ENCODE data around the gene SCYGR1. TPM values are rescaled to one million over a fixed set of nuclear protein-coding genes. Genes with fewer than 3 reads are reported as not detected.

SCYGR1 gene
- total and polyA plus RNA-seq, 2 of the 13 experiments (the other 11 are each of a cell fraction or from before 2014, with no cell fraction given), result not detected

- DNase-seq (ENCODE audit: low spot score), result no peak
- no peak for TF ChIP-seq CBX2 (IDR thresholded peaks at IDR 0.05; ENCODE audit: low read depth, low read length)
- TF ChIP-seq CBX2 (CRISPR knock-in tag; IDR thresholded peaks at IDR 0.05; ENCODE audit: low read depth), result no peak
- no peak for TF ChIP-seq ZNF3 (CRISPR knock-in tag; IDR thresholded peaks at IDR 0.05)
- TF ChIP-seq NR2F6 (IDR thresholded peaks at IDR 0.05), result no peak
- no peak for TF ChIP-seq NR2F6 (CRISPR knock-in tag; IDR thresholded peaks at IDR 0.05)
- TF ChIP-seq ZNF687 (CRISPR knock-in tag; IDR thresholded peaks at IDR 0.05), result no peak
- no peak for TF ChIP-seq THRA (CRISPR knock-in tag; IDR thresholded peaks at IDR 0.05; ENCODE audit: borderline replicate concordance)
- no peak for TF ChIP-seq NCOR1 (IDR thresholded peaks at IDR 0.05; ENCODE audit: borderline replicate concordance, low read length)
- no peak for TF ChIP-seq KAT8 (CRISPR knock-in tag; IDR thresholded peaks at IDR 0.05)
- no peak for TF ChIP-seq CTCF (CRISPR knock-in tag; IDR thresholded peaks at IDR 0.05)
- TF ChIP-seq ELF1 (CRISPR knock-in tag; IDR thresholded peaks at IDR 0.05), result no peak
- no peak for TF ChIP-seq ZNF225 (CRISPR knock-in tag; IDR thresholded peaks at IDR 0.05)
- no peak for TF ChIP-seq ZNF616 (CRISPR knock-in tag; IDR thresholded peaks at IDR 0.05; ENCODE audit: low read depth)
- no peak for TF ChIP-seq PAWR (CRISPR knock-in tag; IDR thresholded peaks at IDR 0.05; ENCODE audit: borderline replicate concordance)
- TF ChIP-seq ZNF20 (CRISPR knock-in tag; IDR thresholded peaks at IDR 0.05), result no peak
- no peak for TF ChIP-seq CBX1 (IDR thresholded peaks at IDR 0.05; ENCODE audit: low read depth)
- TF ChIP-seq ZSCAN30 (CRISPR knock-in tag; IDR thresholded peaks at IDR 0.05), result no peak
- no peak for TF ChIP-seq ZNF891 (CRISPR knock-in tag; IDR thresholded peaks at IDR 0.05)
- no peak for TF ChIP-seq ZNF674 (CRISPR knock-in tag; IDR thresholded peaks at IDR 0.05; ENCODE audit: low read depth)
- TF ChIP-seq KLF15 (CRISPR knock-in tag; IDR thresholded peaks at IDR 0.05; ENCODE audit: borderline replicate concordance), result no peak
Observed at GRCh38 chr2:227407591-227408151, 19.9 kb upstream of the SCYGR1 start.

More at GRCh38 chr2:227407591-227408151, 19.9 kb upstream of the SCYGR1 start:
- ATAC-seq (no peak), FAIRE-seq (no peak)
- no TSS peak for BruUV-seq (replicated peaks)
- Histone ChIP-seq H3K36me3 (replicated peaks in 1 of 2; ENCODE audit: control insufficient read depth in 1 of 2, insufficient read depth in 2 of 2, low read length in 2 of 2) (no peaks in the 10 kb centered on the region), H3K27me3 (ENCODE audit: control insufficient read depth in 1 of 2, insufficient read depth in 2 of 2, low read length in 2 of 2) (no peaks in the 10 kb centered on the region), H4K20me1 (ENCODE audit: insufficient read depth, low read length) (no peaks in the 10 kb centered on the region), H3K4me1 (ENCODE audit: insufficient read depth, low read length) (peaks cover 25% of the 10 kb centered on the region), H3K27ac (ENCODE audit: extremely low read length, insufficient read depth, low read length) (no peak overlapping the region), H3K79me2 (ENCODE audit: insufficient read depth, low read length) (no peaks in the 10 kb centered on the region), H3K9me3 (ENCODE audit: low read length) (no peaks in the 10 kb centered on the region), H3K4me3 (replicated peaks in 1 of 3; ENCODE audit: insufficient read depth in 1 of 3, low read depth in 2 of 3, low read length in 3 of 3) (no peak overlapping the region), H3K9ac (ENCODE audit: insufficient read depth, low read depth, low read length) (no peak overlapping the region), H2AFZ (ENCODE audit: low read length) (no peak overlapping the region), H3K4me2 (ENCODE audit: low read depth, low read length) (no peak overlapping the region)
- WGBS (ENCODE audit: low lambda C conversion rate), result 91% methylated on average over 16 of the region's 16 CpGs
- intact Hi-C loops (cut with micrococcal nuclease; ENCODE audit: unreplicated experiment) (loop anchor here (5.0 kb wide), 1 partner anchor 245 kb away; no protein-coding TSS in a partner anchor), in situ Hi-C loops (cut with HindIII; ENCODE audit: extremely low pct_ligation_motif_present, low pct_unique_long_range_greater_than_20kb) (loop anchor here (5.0 to 10.0 kb wide), 2 partner anchors 60 to 247 kb away; no protein-coding TSS in a partner anchor)
- ChIA-PET POLR2A (interaction anchor here (1.2 to 1.8 kb wide), 2 partner anchors 12 to 59 kb away, joined by 3 to 6 read pairs; no protein-coding TSS in a partner anchor), CTCF (ENCODE audit: low intra/inter-chr PET ratio, low total read pairs) (no interaction called here)

Measured in HepG2 (cell line).